ENCODE data around the gene EHMT2.
"Not testable (repeated sequence)": the region's sequence is repeated elsewhere in the genome, so short reads cannot be mapped to it uniquely, and the experiment has no call there.

The EHMT2 gene

DNA sequence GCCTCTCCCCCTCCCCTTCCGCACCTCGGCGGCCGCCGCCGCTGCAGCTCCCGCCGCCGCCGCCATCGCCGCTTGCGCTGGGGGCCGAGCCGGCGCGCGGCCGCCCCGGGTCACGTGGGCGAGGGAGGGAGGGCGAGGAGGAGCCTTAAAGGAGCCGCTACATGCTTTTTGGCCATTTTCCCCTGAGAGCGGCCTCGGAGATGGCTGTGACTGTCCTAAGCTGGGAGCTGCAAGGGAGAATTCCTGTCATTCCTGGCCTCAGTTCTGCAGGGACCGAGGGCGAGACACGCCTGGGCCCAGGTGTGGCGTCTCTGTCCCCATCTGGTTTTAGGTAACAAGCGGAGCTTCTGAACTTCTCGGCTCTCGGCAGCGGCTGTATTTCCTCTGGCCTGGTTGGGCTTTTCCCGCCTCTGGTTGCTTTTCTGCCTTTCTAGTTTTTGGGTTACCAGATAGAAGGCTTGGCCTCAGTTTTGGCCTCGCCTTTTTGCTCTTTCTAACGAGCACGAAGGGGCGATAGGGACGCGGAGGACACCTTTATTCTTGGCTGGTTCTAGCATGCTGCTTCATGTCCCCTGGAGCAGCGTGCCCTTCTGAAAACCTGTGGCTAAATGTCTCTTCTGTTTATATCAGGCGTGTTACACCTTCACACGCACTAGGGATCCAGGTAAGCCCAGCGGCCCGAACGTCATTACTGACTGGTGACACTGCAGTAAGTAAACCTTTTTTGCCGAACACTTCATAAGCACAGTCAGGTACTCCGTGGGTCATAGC lies at the start of gene EHMT2:
EHMT2 (minus strand) TSS at position 87 of the 771 bp plus-strand sequence; CDS start at position 66, 21 bp downstream.
- peak; percentile 86 for DNase-seq

DNA sequence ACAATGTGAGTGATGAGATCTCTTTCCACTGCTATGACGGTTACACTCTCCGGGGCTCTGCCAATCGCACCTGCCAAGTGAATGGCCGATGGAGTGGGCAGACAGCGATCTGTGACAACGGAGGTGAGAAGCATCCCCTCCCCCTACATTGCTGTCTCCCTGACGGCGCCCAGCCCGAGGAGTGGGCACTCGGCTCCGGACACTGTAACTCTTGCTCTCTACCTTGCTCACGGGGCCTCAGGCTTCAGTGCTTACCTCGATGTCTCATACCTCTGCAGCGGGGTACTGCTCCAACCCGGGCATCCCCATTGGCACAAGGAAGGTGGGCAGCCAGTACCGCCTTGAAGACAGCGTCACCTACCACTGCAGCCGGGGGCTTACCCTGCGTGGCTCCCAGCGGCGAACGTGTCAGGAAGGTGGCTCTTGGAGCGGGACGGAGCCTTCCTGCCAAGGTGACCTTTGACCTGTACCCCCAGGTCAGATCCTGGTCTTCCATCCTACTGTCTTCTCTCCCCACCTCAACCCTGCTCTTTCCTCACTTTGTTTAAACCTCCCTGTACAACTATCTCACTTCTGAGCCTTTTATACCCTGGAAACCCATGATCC lies 49.7 kb upstream of the EHMT2 start:
- DNase-seq: no peak

DNA sequence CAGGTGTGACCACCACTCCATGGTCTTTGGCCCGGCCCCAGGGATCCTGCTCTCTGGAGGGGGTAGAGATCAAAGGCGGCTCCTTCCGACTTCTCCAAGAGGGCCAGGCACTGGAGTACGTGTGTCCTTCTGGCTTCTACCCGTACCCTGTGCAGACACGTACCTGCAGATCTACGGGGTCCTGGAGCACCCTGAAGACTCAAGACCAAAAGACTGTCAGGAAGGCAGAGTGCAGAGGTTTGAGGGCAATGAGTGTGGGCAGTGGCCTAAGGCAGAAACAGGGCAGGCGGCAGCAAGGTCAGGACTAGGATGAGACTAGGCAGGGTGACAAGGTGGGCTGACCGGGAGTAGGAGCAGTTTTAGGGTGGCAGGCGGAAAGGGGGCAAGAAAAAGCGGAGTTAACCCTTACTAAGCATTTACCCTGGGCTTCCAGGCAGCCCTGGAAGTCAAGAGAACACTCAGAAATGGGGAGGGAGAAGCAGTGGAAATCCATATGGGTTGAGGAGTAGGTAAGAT lies 48.9 kb upstream of the EHMT2 start:
- no peak for DNase-seq

DNA sequence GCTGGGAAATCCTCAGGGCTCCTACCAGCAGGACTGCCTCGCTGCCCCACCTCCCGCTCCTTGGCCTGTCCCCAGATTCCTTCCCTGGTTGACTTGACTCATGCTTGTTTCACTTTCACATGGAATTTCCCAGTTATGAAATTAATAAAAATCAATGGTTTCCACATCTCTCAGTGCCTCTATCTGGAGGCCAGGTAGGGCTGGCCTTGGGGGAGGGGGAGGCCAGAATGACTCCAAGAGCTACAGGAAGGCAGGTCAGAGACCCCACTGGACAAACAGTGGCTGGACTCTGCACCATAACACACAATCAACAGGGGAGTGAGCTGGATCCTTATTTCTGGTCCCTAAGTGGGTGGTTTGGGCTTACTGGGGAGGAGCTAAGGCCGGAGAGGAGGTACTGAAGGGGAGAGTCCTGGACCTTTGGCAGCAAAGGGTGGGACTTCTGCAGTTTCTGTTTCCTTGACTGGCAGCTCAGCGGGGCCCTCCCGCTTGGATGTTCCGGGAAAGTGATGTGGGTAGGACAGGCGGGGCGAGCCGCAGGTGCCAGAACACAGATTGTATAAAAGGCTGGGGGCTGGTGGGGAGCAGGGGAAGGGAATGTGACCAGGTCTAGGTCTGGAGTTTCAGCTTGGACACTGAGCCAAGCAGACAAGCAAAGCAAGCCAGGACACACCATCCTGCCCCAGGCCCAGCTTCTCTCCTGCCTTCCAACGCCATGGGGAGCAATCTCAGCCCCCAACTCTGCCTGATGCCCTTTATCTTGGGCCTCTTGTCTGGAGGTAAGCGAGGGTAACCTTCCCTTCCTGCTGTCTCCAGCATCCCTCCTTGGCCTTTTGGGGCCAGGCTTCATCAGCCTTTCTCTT lies 48.2 kb upstream of the EHMT2 start, which contains the start of gene CFB:
CFB (plus strand) TSS at position 589 of the 863 bp plus-strand sequence; CDS start at position 716, 127 bp downstream.
- no peak for DNase-seq

DNA sequence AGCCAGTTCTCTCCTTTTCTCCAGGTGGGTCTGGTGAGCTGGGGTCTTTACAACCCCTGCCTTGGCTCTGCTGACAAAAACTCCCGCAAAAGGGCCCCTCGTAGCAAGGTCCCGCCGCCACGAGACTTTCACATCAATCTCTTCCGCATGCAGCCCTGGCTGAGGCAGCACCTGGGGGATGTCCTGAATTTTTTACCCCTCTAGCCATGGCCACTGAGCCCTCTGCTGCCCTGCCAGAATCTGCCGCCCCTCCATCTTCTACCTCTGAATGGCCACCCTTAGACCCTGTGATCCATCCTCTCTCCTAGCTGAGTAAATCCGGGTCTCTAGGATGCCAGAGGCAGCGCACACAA lies 47.6 kb upstream of the EHMT2 start:
- no peak for DNase-seq

DNA sequence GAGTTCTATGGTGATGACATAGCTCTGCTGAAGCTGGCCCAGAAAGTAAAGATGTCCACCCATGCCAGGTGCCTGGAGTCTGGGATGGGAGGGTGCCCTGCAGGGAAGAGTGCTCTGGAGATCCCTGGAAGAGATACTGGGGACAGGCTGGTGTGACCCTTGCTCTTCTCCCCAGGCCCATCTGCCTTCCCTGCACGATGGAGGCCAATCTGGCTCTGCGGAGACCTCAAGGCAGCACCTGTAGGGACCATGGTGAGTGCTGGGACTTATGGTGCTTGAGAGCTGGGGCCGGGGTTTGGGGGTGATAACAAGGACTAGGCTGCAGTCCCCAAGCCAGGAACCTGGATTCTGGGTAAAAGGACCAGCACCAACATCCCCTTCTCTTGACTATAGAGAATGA lies 46.2 kb upstream of the EHMT2 start:
- DNase-seq: no peak

DNA sequence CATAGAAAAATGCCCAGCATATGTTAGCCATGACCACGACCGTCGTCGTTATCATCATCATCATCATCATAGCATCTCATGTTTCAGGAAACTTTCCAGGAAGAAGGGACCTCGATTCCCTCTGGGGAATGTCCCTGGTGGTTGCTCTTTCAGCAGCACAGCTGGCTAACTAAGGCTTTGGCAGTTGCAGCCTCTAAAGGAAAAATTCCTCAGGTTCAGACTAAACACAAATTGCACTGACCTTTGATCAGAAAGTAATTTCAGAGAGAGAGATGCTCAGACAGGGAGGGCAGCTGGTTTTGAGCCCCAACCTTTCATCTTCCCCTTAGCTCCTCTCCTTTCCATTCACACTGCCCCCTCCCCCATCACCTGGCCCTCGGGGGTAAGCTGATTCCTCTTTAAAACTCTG lies 42.8 kb upstream of the EHMT2 start:
- DNase-seq: no peak

DNA sequence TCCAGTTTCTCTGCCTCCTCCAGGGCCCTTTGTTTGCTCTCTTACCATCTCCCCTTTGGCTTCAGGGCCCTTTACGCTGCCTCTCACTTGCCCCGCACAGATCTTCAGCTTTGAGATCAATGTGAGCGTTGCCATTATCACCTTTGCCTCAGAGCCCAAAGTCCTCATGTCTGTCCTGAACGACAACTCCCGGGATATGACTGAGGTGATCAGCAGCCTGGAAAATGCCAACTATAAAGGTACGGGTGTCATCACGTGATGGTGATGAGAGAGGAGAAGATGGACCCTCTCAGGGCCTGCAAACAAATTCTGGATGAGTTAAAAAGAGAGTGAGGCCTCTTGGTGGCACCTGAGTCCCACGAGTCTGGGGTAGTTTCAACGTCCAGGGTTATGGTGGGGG lies 38.3 kb upstream of the EHMT2 start:
- DNase-seq: no peak

DNA sequence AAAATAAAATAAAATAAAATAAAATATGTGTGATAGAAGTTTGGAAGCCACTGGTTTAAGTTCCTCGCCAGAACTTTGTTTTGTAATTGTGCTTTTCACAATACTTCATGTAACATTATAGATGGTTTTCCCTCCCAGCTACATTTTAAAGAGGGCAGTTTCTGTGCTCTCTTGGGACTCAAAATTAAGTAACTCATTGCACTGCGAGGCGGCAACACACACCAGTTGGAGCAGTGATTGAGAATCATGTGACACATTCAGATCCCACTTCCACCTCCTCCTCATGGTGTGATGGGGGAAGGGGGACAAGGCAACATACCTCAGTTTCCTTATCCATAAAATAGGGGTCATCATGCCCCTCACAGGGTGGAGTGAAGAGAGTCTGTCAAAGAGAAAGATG lies 37.5 kb upstream of the EHMT2 start:
- no peak for DNase-seq

DNA sequence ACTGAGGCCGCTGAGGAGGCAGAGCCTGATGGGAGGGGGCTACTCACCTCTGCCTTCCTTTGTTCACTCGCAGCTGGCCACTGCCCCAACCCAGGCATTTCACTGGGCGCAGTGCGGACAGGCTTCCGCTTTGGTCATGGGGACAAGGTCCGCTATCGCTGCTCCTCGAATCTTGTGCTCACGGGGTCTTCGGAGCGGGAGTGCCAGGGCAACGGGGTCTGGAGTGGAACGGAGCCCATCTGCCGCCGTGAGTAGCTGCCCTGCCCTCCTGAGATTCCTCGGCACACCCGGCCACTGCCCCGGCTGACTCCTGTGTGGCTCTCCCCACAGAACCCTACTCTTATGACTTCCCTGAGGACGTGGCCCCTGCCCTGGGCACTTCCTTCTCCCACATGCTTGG lies 36.0 kb upstream of the EHMT2 start:
- DNase-seq: no peak

DNA sequence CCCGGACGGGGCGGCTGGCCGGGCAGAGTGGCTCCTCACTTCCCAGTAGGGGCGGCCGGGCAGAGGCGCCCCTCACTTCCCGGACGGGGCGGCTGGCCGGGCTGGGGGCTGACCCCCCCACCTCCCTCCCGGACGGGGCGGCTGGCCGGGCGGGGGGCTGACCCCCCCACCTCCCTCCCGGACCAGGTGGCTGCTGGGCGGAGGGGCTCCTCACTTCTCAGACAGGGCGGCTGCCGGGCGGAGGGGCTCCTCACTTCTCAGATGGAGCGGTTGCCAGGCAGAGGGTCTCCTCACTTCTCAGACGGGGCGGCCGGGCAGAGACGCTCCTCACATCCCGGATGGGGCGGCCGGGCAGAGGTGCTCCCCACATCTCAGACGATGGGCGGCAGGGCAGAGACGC lies 34.6 kb upstream of the EHMT2 start:
- not testable (repeated sequence) for DNase-seq

DNA sequence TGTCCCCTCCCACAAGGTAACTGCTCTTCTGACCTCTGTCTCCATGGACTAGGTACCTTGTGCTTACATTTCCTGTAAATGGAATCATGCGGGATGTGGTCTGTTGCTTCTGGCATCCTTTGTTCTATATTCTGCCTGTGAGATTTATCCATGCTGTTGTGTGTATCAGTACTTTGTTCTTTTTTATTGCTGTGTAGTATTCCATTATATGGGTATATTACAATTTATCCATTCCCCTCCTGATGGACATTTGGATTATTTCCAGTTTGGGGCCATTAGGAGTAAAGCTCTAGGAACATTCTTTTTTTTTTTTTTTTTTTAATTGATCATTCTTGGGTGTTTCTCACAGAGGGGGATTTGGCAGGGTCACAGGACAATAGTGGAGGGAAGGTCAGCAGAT lies 33.5 kb upstream of the EHMT2 start:
- DNase-seq: no peak

DNA sequence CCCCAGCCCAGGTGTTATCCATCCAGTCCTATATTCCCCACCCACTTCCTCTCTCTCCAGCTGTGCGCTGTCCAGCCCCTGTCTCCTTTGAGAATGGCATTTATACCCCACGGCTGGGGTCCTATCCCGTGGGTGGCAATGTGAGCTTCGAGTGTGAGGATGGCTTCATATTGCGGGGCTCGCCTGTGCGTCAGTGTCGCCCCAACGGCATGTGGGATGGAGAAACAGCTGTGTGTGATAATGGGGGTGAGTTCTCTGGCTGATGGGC lies 31.1 kb upstream of the EHMT2 start:
- DNase-seq: no peak

DNA sequence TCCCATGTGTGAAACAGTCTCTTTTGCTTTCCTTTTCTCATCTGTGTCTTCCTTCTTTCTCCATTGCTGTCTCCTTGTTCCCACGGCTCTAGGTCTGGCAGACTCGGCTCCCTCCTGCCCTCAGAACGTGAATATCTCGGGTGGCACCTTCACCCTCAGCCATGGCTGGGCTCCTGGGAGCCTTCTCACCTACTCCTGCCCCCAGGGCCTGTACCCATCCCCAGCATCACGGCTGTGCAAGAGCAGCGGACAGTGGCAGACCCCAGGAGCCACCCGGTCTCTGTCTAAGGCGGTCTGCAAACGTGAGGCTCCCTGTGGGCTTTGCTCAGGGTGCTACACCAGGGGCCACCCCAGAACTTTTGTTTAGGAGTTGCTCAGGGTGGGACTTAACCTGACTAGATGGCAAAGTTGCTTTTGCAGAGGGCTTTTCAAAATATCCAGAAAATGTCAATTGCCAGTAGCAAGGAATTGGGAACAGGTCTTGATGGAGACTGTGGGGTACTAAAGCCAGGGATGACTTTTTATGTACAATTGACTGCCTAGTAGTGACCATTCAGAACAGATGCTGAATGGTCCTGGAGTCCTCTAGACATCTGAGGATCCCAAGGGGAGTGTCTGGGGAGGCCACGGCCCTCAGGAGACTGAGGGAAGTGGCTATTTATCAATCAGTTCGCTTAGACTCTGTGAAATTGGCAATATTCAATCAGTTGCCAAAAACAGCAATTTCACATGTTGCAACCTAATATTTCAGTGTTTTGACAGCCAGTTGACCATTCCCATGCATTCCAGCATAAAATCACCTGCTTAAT lies 30.6 kb upstream of the EHMT2 start:
- DNase-seq: no peak

DNA sequence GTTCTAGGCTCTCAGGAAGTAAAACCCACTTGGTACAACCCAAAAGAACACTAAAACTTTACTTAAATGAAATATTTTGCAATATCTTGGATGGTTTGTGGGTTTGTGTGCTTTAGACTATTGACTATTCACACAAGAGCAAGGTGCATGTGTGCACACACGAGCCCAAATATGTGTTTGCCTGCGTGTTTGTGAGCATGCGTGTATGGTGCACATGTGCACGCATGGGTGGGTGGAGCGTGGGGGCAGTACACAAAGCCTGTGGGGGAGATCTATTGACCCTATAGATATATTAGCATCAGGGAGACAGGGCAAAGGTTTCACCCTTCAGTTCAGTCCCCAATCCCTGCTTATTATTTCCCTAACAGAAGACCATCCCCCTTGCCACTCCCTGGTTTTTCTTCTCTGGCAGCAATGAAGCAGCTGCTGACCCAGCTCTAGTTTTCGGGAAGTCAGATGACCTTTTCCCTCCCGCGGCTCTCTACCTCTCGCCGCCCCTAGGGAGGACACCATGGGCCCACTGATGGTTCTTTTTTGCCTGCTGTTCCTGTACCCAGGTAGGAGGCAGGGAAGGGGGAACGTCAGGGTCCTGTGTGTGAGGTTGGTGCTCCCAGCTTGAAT lies 29.9 kb upstream of the EHMT2 start, which contains the start of gene C2:
C2 (plus strand) TSS at position 476 of the 621 bp plus-strand sequence; CDS start at position 512, 36 bp downstream.
- no peak for DNase-seq

DNA sequence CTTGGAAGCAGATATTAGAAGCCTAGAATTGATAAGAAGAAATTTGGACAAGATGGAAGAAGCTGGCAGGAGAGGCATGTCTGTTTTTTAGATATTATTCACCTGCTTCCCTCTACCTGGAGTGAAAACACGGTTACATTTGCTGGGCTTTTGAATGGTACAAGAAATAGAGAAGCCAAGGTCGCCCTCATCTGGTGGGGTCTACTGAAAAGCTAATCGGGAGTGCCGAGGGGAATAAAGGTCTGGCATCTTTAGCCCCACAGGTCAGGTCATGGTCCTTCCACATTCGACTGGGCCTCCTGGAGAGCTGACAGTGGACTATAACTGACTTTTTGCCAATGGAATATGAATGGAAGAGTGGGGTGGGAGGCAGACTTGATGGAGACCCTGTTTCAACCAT lies 25.4 kb upstream of the EHMT2 start:
- no peak for DNase-seq

DNA sequence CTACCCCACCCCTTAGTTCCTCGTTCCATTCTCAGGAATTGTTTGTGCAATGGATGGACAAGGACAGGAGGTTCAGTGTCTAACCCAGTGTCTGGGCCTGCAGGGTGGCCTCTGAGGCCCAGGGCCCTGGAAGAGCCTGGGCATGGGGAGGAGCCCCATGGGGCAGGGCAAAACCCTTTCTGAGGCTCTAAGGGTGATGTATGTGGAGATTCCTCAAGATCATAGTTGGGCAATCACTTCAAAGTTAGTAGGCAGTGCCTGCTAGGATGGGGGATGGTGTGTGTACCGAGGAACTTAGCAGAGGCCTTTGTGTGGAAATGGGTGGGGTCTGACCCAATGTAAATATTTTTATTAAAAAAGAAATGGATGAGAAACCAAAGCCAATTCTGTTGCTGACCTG lies 23.3 kb upstream of the EHMT2 start:
- DNase-seq: peak; percentile 1

DNA sequence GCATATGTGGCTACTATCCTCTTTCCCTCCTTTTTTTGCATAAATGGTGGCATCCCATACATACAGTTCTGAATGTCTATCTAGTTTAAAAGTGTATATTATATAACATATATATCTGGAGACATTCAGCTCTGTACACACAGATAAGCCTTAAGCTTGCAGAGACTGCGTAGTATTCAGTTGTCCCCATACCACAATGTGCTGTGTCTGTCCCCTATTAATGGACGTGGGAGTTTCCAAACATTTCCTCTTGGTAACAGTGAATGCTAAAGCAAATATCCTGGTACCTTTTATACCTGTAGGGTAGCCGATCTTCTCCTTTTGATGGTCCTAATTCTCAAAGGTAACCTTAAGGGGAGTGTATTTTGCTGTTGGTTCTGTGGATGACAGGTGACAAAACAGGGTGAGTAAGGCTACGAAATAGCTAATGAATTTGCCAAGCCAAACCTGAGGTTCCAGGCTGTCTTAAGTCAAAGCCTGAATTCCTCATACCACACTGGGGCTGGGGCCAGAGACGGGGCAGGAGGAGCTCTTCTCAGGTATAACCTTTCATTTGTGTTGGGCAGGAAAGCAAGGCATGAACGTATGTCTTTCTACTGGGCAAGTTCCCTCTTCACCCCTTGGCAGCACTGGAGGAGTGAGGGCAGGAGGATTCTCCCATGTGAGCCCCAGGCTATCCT lies 22.3 kb upstream of the EHMT2 start:
- peak; percentile 1 for DNase-seq

DNA sequence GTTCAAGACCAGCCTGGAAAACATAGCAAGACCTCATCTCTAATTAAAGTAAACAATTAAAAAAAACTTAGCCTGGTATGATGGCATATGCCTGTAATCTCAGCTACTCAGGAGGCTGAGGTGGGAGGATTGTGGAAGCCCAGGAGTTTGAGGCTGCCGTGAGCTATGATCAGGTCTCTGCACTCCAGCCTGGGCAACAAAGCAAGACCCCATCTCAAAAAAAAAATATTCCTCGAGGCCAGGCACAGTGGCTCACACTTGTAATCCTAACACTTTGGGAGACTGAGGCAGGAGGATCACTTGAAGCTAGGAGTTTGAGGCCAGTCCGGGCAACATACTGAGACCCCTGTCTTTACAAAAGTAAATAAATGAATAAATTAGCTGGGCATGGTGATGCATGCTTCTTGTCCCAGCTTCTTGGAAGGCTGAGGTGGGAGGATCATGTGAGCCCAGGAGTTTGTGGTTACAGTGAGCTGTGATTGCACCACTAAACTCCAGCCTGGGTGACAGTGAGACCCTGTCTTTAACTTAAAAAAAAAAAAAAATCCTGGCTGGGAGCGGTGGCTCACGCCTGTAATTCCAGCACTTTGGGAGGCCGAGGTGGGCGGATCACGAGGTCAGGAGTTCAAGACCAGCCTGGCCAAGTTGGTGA lies 20.7 kb upstream of the EHMT2 start:
- DNase-seq: no peak

DNA sequence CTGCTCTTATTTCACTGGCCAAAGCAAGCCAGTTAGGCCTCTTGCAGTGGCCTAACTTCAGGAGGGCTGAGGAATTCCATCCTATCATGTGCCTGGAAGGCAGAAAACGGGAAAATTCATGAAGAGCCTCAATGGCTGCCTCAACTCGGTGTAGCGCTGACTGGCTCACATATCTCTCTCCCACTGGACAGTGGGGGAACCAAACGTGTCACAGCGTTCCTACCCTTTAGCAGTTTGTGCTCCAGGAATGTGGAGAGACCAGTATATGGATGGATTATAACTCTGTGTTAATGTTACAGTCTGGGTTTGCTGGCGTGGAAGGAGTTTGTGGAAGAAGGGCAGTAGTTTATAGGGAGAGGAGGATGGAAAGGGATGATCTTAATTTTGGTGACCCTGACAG lies 18.3 kb upstream of the EHMT2 start:
- no peak for DNase-seq

DNA sequence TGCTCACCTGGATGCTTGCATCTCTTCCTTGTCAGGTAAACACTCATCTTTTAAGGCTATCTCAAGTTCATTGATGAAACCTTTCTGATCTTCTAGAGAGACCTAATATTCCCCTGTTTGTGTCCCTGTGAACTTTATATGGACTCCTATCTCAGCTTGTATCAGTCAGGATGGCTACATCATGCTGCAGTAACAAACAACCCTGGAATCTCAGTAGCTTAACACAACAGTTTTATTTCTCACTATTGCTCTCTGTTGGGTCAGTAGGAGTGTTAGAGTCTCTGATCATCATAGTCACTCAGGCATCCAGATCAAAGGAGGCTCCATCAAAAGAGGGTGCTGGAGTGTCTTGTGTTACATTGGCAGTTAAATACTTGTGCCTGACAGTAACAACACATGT lies 17.9 kb upstream of the EHMT2 start:
- DNase-seq: no peak

All from 8988T (cell line).